ENCODE data around the gene PCARE.

- TF ChIP-seq, protein P1, sequence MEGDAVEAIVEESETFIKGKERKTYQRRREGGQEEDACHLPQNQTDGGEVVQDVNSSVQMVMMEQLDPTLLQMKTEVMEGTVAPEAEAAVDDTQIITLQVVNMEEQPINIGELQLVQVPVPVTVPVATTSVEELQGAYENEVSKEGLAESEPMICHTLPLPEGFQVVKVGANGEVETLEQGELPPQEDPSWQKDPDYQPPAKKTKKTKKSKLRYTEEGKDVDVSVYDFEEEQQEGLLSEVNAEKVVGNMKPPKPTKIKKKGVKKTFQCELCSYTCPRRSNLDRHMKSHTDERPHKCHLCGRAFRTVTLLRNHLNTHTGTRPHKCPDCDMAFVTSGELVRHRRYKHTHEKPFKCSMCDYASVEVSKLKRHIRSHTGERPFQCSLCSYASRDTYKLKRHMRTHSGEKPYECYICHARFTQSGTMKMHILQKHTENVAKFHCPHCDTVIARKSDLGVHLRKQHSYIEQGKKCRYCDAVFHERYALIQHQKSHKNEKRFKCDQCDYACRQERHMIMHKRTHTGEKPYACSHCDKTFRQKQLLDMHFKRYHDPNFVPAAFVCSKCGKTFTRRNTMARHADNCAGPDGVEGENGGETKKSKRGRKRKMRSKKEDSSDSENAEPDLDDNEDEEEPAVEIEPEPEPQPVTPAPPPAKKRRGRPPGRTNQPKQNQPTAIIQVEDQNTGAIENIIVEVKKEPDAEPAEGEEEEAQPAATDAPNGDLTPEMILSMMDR (IDR thresholded peaks at IDR 0.05; ENCODE audit: low read length): no peak
- TF ChIP-seq EZH2 (optimal IDR thresholded peaks at IDR 0.05; ENCODE audit: low read depth, low read length): no peak
Measured at GRCh38 chr2:29033172-29033571, 41.2 kb downstream of the PCARE start.
